ENCODE results near the gene TIGD4.

The TIGD4 gene

DNA sequence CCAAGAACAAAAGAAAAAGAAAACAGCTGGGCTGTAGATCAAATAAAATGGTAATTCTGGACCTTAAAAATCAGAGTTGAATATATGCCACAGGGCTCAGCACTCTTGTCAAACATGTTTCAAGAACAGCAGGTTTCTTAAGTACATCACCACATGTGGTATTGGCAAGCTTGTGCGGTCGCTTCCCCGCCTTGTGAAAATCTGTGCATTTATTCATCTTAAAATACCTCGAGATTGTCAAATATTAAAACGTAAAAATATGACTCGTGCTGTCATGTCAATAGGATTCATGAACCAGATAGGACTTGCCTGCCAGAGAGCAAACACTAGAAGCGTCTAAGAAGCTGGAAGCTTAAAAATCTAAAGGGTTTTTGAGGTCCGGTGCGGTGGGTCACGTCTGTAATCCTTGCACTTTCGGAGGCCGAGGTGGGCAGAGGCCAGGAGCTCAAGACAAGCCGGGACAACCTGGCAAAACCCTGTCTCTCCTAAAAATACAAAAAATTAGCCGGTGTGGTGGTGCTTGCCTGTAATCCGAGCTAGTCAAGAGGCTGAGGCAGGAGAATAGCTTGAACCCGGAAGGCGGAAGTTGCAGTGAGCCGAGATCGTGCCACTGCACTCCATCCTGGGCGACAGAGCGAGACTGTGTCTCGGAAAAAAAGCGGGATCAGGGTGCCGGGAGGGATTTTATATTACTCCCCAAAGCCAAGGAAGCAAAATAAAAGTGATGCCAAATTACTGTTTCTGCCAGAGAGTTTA lies 59.6 kb downstream of the TIGD4 start:
- no peak for DNase-seq (ENCODE audit: low read depth)
